SH-SY5Y (cell line): Measurements from ENCODE around the gene GOLIM4.

Source experiments
- GATA2 ChIP-seq: IDR thresholded peaks from 2 replicates; pipeline ENCODE4 v1.6.1; 2011; ENCODE audit warnings: mild to moderate bottlenecking, low read depth, low read length
- GATA3 ChIP-seq: IDR thresholded peaks from 2 replicates; pipeline ENCODE4 v1.6.1; 2011; ENCODE audit warnings: low read depth, mild to moderate bottlenecking, low read length, moderate library complexity

- TF ChIP-seq GATA2 (no peak), GATA3 (no peak)
These were observed 33.0 kb downstream of the GOLIM4 start for GRCh38 chr3:168062679-168063078.
